A172 (cell line): ENCODE results near the gene ATP9B. TPM values are rescaled to one million over a fixed set of nuclear protein-coding genes. Genes with fewer than 3 reads are reported as not detected.
A peak's percentile ranks its signal among the peaks of the same experiment; 100 is the strongest.

ENCODE experiments used
- DNase-seq: peaks from one replicate; pipeline ENCODE4 v3.0.0-alpha.2; 2015; ENCODE audit warnings: low spot score
- total RNA-seq: library from RNA; depleted of rRNA; stranded (reverse); fragments of >200 nt; shearing (Covaris generic); gene quantifications from 2 replicates; pipeline ENCODE4 v1.2.3, GENCODE V29; 2014

The ATP9B gene
- total RNA-seq, 1 experiment from 2014 or later = 8.0 TPM

DNA sequence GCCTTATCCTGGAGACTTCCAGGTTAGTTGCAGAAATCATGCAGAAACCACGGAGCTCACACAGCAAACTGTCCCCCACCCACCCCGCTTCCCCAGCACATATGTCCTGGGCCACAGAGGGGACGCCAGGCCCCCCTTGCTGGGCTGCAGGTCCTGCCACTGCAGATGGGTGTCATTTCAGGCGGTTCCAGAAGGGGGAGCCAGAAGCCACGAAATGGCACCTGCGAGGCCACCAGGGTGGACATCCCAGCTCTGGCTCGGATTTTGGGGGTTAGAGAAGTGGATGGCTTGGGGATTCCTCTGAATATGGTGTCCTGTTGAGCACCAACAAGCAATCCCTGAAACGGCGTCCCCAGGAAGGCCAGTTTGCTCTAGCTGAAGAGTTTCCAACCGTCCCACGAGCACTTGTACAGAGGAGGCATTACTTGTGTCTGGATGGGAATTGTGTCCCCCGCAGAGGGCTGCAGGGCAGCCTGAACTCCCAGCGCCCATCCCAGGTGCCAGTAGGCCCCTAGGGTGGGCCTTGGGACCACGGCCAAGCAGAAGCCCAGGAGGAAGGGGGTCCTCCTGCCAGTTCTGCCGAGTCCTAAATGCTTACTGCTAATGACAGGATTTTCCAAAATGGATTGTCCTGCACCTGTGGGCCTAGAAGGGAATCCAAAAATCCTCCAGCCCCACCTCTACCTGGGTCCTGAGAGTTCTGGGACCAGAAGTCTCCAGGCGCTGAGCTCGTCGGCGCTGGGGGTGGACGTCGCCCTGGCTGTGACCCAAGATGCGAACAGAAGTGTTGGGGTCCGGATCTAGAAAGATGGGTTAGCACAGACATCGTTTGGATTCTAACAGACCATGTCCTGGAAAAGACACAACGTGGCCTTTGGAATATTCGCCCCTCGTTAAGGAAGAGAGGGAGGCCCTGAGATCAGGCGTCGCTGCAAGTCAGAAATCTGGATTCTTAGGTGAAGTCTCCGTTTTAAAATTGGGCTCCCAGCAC is 311.9 kb downstream of the ATP9B start:
- DNase-seq = no peak

GRCh38 chr18:79381811-79382311 is 312.7 kb downstream of the ATP9B start:
- DNase-seq = no peak

GRCh38 chr18:79382681-79383387 is 313.6 kb downstream of the ATP9B start:
- DNase-seq = no peak

GRCh38 chr18:79383388-79384056 is 314.3 kb downstream of the ATP9B start:
- no peak for DNase-seq

DNA sequence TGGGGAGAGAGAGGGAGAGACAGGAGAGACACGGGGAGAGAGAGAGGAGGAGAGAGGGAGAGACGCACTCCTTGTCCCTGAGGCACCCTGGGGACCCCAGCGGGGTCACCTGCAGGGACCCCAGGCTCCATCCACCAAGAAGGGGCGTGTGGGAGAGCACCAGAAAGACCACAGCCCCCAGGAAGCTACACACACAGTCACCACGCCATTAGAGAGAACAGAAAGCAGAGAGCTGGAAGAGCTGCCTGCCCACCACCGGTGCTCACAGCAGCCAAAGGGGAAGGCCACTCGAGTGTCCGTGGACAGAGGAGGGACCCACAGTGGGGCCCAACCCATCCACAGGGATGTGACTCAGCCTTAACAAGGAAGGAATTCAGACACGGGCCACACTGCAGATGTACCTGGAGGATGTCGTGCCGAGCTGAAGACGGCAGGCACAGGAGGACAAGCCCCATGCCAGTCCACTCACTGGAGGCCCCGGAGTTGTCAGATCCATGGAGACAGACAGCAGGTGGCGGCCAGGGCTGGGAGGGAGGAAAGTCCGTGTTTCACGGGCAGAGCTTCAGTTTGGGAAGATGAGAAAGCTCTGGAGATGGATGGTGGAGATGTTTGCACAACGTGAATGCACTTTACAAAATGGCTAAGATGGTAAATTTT is 315.1 kb downstream of the ATP9B start:
- DNase-seq = no peak

DNA sequence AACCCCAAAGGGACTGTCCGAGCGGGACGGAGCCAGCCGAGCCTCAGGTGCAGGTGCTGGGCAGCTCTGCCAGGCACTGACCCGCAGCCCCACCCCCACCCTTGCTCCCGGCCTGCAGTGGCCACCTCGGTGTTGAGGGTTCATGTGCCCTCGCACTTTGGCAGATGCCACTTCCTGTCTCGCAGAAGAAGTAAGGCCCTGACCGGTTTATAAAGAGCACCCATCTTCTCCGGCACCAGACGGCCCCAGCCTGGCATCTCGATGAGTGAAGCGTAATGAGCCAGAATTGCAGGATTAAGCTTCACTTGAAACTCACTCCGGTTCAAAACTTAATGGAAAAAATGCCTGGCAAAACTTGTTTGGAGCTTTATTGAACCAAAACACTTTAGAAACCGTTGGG is 315.6 kb downstream of the ATP9B start:
- no peak for DNase-seq

DNA sequence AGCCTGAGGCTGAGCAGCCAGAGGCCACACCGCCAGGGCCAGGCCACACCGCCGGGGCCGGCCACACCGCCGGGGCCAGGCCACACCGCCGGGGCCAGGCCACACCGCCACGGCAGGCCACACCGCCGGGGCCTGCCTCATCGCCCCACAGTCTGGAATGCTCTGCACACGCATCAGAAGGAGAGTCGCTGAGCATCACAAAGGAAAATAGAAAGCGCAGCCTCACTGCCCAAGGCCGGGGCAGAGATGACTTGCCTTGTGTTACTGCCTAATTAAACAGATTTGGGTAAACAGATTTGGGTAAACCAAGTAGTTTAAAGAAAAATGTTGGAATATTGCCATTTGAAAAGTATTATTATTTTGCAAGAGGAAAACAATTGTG is 316.1 kb downstream of the ATP9B start:
- no peak for DNase-seq

DNA sequence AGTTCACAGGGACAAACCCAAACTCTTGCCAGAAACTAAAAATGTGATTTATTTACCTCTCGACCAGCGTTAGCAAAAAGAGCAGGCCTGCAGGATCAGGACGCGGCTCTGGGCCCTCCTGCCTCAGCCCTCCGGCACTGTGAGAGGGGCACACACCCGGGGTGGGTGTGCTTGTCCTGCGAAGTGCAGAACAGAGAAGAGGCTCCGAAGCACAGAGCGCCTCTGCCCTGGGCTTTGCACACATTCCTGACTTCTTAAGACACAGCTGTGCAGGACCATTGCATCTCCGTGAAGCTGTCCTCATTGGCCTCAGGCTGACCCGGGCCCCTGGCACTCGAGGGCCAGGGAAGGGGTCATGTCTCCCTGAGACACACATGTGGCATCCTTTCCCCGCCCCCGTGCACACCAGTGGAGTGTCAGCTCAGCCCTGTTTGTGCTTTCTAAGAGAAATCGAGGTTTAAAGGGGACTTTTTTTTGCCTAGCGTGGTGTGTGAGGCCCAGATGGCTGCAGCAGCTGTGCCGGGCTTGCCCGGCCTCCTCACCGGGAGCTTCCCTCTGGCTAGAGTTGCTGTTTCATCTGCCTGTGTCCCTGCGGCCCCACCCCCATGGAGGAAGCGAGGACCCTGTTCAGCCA is 316.6 kb downstream of the ATP9B start:
- DNase-seq = no peak

DNA sequence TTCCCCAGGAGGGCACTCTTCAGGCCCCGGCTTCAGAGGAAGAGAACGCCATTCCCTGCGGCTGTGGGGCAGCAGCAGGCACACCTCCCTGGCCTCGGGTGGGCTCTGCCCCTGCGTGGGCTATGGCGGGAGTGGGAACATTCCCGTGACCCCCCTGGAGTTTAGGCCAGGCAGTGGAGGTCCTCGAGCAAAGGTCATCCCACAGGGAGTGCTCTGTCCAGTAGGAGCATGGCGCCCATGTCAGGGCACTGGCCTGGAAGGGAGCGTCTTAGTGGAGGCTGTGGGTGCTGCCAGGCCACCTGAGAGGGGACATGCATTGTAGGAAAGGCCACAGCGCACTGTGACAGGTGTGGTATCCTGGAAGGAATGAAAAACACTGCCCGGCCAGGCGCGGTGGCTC is 317.4 kb downstream of the ATP9B start:
- no peak for DNase-seq

- no peak for DNase-seq
Measured at GRCh38 chr18:79387214-79387613, 318.0 kb downstream of the ATP9B start.

DNA sequence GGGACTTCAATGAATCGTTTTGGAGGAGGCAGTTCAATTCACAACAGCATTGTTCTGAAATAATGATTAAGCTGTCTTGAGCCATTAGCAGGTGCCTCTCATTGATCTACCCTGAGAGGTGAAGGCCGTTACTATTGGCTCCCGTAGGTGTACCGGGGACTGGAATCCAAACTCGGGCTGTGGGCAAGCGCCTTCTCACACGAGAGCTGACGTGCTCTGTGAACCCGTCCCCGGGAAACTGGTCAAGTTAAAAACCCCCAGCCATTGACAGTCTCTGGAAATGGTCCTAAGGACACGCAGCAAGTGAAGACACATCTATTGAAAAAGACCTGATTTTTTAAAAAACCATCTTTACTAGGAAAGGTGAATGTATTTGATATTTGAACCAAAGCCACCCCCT is 318.4 kb downstream of the ATP9B start:
- DNase-seq = no peak

DNA sequence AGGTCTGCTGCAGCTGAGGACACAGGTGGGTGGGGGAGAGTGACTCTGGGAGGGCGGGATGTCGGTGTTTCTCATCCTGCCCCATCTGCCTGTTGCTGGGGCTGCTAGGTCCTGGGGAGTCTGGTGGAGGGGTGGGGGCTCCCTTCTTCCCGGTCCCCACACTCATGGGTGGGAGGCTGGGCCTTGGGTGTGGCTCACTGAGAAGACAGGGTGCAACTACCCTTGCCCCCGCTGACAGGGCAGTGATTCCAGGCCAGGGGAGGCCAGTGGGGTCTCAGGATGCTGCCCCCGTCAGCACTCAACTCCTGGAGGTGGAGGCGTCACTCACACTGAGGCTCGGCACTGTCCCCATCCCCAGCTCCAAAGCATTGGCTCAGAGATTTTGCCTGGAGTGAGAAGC is 318.8 kb downstream of the ATP9B start:
- no peak for DNase-seq

GRCh38 chr18:79389689-79390088 is 320.5 kb downstream of the ATP9B start:
- DNase-seq = no peak

DNA sequence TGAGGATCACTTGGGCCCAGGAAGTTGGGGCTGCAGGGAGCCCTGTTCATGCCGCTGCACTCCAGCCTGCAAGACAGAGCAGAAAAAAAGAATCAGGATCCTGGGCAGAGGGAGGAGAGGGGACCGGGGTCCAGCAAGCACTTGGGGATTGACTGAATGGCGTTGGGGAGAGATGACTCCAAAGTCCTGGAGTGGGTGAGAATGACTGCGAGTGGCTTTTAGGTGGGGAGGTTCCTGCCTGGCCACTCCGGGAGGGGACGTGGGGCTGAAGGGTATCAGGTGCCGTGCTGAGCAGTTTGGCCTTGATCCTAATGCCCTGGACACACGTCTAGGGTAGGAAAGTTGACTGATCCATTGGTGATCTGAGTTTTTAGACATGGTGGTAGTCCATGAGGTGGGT is 323.0 kb downstream of the ATP9B start:
- no peak for DNase-seq

DNA sequence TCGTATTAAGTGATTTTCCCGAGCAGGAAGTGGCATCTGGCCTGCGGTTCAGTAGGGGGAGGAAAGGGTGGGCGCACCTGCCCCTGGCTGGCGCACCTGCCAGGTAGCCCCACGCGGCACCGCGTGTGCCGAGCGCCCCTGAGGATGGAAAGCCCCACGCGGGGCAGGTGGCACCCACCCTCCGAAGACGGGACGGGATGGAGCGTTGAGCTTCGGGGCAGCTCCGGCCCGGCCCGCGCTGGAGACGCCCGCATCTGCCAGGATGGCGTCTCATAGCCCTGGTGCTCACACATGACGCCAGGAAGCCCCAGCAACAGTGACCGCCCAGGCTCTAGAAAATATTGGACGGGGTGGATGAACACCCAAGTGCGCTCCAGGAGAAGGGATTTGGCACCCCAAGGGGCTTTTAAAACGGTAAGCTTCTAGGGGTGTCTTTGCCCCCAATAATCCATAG is 324.0 kb downstream of the ATP9B start:
- no peak for DNase-seq

- DNase-seq = peak; percentile 66
Measured at GRCh38 chr18:79393635-79394533, 324.7 kb downstream of the ATP9B start.

DNA sequence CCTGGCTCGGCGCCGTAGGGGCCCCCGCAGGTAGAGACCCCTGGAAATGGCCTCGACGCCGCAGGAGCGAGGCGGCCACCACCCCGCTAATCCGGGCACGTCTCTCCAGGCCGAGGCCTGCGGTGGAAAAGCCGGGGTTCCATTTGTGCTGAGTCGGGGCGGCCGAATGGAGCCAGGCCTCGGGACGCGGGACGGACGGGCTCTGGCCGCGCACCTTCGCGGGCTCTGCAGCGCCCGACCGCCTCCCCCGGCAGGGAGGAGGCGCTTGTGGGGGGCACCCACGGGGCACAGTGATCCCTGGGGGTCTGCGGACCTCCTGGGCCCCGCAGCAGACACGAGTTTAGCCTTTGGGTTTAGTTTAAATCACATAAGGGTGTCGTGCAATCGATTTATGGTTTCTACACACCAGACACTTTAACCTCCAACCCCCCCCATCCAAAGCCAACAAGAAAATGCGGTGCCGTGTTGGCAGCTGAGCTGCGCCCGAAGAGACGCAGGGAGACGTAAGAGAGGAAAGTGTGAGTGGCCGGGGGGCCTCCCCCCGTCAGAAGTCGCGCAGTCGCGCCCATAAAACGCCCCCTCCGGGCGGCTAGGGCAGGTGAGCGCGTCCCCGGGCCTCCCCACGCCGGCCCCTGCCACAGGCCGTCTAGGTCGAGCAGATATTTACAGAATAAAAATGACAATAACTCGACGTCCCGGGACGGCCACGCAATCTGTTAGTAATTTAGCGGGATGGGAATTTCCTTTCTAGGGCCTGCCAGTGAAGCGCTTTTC is 325.5 kb downstream of the ATP9B start:
- no peak for DNase-seq

- no peak for DNase-seq
Measured at GRCh38 chr18:79395308-79395640, 326.1 kb downstream of the ATP9B start.

GRCh38 chr18:79395761-79396404 is 326.7 kb downstream of the ATP9B start, which contains the start of gene NFATC1:
Gene NFATC1 (plus strand): TSS chr18:79395930. CDS start chr18:79396225, 295 bp downstream.
- DNase-seq = peak; percentile 16
